Glomerular visceral epithelial cell (primary cell): ENCODE measurements around the gene ALMS1.
"Not testable (repeated sequence)": the region's sequence is repeated elsewhere in the genome, so short reads cannot be mapped to it uniquely, and the experiment has no call there.

Source experiments
- DNase-seq: peaks from one replicate; pipeline ENCODE4 v3.0.0-alpha.2; 2016; ENCODE audit errors: extremely low spot score

ALMS1 gene, protein sequence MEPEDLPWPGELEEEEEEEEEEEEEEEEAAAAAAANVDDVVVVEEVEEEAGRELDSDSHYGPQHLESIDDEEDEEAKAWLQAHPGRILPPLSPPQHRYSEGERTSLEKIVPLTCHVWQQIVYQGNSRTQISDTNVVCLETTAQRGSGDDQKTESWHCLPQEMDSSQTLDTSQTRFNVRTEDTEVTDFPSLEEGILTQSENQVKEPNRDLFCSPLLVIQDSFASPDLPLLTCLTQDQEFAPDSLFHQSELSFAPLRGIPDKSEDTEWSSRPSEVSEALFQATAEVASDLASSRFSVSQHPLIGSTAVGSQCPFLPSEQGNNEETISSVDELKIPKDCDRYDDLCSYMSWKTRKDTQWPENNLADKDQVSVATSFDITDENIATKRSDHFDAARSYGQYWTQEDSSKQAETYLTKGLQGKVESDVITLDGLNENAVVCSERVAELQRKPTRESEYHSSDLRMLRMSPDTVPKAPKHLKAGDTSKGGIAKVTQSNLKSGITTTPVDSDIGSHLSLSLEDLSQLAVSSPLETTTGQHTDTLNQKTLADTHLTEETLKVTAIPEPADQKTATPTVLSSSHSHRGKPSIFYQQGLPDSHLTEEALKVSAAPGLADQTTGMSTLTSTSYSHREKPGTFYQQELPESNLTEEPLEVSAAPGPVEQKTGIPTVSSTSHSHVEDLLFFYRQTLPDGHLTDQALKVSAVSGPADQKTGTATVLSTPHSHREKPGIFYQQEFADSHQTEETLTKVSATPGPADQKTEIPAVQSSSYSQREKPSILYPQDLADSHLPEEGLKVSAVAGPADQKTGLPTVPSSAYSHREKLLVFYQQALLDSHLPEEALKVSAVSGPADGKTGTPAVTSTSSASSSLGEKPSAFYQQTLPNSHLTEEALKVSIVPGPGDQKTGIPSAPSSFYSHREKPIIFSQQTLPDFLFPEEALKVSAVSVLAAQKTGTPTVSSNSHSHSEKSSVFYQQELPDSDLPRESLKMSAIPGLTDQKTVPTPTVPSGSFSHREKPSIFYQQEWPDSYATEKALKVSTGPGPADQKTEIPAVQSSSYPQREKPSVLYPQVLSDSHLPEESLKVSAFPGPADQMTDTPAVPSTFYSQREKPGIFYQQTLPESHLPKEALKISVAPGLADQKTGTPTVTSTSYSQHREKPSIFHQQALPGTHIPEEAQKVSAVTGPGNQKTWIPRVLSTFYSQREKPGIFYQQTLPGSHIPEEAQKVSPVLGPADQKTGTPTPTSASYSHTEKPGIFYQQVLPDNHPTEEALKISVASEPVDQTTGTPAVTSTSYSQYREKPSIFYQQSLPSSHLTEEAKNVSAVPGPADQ (N-terminal part only)

DNA sequence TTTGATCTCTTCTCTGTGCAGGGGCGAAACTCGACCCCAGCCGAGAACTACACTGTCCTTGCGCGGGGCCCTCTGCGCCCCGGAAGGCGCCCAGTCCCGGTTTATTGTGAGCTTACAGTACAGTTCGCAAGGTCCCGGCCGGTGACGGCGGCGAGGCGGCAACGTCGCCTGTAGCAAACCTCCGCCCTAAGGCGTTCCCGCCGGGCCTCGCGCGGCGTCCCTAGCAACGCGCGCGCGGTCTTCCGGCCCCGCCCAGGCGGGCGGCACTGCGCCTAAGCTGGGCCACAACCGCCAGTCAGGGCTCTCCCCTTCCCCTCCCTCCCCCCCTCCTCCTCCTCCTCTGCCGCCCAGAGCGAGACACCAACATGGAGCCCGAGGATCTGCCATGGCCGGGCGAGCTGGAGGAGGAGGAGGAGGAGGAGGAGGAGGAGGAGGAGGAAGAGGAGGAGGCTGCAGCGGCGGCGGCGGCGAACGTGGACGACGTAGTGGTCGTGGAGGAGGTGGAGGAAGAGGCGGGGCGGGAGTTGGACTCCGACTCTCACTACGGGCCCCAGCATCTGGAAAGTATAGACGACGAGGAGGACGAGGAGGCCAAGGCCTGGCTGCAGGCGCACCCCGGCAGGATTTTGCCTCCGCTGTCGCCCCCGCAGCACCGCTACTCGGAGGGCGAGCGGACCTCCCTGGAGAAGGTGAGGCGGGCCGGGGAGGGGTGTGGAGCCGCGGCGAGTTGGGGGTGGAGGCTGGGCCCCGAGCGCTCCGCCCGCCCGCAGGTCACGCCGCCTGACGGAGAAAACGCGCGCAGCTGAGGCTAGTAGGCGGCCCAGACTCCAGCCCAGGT is at the start of gene ALMS1:
Gene ALMS1, plus strand, starts transcription at position 333 of the 838 bp plus-strand sequence. Its CDS starts 33 bp downstream, at position 366.
- peak; percentile 94 for DNase-seq

DNA sequence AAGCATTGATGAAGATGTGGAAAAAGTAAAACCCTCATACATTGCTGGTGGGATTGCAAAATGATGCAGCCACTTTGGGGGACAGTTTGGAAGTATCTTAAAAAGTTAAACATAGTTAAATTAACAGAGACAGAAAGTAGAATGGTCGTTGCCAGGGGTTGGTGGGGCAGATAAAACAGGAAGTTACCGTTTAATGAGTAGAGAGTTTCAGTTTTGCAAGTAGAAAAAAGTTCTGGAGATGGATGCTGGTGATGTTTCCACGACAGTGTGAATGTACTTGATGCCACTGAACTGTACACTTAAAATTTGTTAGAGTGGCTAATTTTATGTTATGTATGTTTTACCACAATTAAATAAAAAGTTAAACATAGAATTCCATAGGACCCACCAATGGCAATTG is 47.8 kb upstream of the ALMS1 start:
- no peak for DNase-seq

DNA sequence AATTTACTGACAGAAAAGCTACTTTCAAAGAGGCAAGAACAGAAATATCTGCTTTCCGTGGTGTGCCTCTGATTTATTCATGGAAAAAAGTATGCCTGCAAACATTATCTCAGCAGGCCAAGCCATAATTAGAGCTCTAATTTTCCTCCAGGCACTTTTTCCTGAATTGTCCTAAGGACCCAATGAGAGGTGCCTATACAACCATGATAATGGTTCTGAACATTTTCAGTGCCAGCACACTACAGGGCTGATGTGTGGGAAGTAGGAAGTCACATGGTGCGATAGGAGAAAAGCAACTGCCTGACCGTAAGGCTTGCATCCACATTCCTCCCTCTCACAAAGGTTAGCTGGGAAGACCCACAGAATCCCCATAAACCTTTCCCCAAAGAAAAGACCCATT is 46.4 kb upstream of the ALMS1 start:
- DNase-seq = no peak

DNA sequence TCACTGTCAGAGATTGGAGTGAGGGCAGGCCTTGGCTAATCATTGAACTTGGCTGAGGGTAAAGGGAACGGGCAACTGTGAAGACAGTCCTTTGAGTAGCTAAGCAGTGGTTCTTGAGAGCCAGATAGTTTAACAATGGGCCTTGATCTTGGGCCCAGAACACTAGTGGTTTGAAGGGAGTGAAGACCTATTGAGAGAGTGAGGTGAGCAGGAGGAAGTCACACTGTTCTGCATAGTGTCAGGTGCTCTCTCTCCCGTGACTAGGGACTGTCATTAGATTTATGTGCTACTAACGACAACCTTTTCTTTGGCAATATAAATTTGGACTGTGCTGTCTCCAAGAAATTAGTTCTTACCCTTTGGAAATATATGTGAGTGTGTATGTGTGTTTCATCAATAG is 44.6 kb upstream of the ALMS1 start:
- DNase-seq = no peak

DNA sequence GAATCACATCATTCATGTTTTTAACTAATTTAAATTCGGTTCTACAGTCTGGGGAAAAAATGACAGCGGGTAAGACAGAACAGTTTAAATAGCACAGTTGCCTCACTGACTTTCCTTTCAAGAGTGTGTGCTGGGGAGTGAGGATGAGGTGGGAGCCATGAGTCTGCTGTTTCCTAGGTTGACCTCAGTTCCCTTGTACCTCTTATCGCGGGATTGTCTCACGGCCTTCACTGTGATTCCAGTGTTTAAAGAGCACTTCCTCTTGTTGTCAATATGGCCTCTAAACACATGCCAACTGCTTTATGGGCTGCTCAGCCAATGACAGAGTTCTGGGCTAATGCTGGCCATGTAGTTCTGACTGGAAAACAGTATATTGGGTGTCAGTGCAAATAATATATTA is 41.6 kb upstream of the ALMS1 start:
- DNase-seq = no peak

DNA sequence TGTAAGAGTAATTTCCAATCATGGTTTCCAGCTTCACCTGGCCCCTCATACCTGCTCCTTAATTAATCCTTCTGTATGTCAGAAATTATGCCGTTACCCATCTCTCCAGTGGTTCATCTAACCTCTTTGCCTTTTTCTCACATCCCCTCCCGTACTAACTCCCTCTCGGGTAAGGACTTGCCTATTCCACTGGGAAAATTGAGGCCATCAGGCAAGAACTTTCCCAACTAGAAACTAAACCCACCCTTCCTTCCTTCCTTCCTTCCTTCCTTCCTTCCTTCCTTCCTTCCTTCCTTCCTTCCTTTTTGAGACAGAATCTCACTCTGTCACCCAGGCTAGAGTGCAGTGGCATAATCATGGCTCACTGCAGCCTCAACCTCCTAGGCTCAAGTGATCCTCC is 40.9 kb upstream of the ALMS1 start:
- not testable (repeated sequence) for DNase-seq

DNA sequence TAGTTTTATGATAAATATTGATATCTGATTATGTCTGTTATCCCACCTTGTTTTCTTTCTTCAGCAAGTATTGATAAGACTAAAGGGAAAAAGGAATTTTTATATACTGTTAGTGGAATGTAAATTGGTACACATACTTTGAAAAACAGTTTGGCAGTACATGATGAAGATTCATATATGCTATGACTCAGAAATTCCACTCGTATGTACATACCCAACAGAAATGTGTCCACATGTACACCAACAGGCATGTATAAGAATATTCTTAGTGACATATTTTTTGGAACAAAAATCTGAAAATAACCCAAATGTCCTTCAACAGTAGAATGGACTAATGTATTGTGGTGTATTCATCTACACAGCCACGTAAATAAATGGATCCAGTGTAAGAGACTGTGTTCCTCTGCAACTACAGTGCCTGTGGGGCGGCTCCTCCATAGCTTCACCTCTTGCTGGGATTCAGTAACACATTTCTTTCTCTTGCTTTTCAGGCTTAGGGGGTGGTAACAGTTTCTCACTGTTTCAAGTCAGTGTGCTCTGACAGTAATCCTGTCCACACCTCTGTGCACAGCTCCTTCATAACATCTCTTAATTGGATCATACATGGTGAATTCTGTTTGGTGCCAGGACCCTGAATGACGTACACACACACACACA is 35.5 kb upstream of the ALMS1 start:
- no peak for DNase-seq

DNA sequence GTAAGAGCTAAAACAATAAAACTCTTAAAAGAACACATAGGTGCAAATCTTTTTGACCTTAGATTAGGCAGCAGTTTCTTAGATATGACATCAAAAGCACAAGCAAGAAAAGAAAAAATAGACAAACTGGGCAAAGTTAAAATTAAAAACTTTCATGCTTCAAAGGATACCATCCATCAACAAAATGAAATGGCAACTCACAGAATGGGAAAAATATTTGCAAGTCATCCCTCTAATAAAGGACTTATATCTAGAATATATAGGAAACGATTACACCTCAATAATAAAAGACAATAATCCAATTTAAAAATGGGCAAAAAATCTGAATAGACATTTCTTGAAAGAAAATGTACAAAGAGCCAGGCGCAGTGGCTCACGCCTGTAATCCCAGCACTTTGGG is 29.5 kb upstream of the ALMS1 start:
- DNase-seq = no peak

DNA sequence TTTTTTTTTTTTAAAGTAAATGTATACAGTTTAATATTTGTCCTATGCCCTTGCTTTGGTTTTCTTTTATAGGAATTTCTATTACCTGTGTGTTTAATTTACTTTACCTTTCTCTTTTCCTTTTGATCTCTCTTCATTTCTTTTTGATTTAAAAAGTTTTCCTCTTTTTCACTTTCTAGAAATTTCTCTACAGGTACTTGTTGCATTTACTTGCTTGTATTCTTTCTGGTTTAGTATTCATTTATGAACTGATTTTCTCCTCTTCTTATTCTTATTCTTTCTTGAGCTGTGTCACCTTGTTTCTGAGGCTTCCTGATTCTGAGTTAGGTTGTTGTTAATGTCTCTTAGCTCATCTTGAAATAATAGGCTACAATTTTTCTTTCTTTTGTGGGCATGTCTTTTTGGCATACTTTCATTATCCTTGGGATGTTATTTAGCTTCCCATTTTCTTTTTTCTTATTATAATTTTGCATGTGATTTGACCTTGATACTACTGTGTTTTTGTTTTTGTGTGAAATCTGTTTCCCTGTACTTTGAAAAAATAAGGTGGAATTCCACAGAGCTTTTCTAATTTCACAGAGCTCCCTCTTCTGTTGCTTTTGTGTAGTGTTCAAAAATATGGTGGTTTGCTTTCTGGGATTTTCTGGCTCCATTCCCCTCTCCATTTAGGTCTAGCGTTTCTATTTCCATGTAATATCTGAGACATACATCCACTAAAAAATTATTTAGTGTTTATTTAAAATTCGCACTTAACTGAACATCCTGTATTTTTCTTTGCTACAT is 25.5 kb upstream of the ALMS1 start:
- no peak for DNase-seq

DNA sequence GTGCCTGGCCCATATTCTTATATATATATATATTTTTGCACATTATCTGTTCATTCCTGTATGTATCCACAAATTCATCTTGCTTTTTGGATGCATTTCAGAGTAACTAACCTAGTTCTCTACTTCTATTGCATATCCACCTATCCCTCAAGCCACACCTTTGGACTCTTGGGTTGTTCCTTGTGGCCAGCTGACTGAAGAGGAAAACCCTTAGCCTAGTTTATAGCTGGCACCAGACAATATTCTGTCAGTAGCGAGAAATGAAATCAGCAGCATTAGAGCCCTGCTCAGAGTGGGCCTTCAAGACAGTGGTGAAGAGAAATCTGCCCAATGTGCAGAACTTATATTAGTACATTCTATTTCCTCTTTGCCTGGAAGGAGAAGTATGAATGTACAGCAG is 19.6 kb upstream of the ALMS1 start:
- no peak for DNase-seq

DNA sequence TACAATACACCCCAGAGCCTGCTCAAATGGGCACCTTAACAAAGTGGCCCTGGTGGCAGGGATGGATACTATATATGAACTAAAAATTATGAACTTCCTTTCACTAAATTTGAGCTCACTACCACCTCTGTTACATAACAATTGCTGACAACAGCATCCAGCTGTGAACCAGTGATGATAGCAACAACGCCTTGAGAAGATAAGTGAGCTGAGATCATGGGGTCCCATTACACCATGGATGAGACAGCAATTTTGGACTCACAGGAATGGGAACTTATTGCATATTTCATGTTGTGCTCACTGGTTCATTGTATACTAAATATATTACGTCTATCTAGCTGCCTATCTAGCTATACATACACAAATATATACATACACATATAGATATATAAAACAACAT is 16.9 kb upstream of the ALMS1 start:
- no peak for DNase-seq

DNA sequence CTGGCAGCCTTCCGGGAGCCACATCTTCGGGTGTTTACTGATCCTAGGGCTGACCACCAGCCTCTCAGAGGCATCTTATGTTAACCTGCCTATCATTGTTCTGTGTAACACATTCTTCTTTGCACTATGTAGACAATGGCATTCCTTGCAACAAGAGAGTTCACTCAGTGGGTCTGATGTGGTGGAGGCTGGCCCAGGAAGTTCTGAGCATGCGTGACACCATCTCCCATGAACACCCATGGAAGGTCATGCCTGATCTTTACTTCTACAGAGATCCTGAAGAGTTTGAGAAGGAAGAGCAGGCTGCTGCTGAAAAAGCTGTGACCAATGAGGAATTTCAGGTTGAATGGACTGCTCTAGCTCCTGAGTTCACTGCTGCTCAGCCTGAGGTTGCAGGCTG is 15.3 kb upstream of the ALMS1 start:
- no peak for DNase-seq

DNA sequence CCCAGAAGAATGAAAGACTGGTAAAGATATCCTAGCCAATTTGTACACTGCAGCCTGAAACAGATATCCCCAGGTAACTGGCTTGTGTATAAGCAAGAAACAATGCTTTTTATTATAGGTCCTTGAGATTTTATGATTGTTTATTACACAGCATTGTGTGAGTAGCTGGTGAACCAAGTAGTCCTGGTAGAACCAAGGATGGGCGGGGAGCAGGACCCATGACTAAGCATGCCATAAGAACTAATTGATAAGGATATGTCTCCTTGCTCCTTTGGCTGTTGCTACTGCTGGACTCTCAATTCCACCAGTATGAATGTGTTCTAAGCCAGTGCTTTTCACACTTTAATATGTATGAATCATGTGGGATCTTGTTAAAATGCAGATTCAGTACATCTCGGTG is 12.3 kb upstream of the ALMS1 start:
- DNase-seq = no peak

DNA sequence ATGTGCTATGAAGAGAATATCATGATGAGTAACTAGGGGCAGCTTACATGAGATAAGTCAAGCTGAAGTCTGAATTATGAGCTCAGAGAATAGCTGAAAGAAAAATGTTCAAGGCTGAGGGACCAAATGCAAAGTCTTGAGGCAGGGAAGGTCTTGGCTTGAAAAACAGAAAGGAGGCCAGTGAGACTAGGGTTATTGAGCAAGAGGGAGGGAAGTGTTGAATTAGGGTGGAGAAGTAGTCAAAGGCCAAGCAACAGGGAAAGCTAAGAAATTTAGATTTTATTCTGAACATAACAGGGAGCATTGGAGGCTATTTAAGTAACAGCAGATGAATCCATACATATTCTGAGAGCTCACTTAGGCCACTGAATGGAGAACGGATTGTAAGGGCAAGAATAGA is 11.4 kb upstream of the ALMS1 start:
- DNase-seq = no peak

DNA sequence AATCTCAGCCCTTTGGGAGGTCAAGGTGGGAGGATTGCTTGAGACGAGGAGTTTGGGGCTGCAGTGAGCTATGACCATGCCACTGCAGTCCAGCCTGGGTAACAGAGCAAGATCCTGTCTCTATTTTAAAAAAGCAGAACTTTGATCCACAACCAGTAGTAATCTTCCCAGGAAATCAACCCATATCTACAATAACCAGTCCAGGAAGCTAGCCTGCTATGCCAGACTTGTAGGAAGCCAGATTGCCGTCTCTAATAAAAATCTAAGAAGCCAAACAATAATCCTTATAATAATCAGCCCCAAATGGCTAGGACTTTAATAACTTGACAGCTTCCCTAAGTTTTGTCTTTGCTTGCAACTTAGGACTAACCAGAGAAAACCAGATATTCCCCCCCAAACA is 9.0 kb upstream of the ALMS1 start:
- DNase-seq = no peak

DNA sequence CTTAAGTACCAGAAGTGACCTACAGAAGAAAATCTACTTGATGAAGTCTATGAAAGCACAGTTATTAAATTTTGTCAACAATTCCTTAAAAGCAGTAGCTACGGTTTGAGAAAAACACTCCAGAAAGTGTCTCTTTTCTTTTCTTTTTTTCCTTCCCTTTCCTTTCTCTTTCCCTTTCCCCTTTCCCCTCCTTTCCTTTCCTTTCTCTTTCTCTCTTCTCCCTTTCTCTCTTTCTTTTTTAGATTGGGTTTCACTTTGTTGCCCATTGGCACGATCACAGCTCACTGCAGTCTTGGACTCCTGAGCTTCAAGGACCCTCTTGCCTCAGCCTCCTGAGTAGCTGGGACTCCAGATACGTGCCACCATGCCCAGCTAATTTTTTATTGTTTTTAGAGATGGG is 2.6 kb upstream of the ALMS1 start:
- no peak for DNase-seq

DNA sequence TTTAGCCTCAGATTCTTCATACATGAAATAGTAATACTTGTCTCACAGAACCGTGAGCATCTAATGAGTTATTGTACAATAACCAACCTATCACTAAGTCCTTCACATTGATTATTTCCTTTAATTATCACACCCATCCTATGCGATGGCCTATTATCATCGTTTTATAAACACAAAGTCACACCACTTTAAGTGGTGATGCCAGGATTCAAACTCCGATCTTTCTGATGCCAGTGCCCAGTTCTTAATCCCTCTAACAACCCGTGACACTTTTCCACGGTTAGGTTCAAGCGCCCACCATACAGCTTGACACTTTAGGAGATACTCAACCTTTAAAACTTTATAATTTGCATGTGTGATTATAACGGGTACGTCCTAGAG is 523 bp upstream of the ALMS1 start:
- DNase-seq = no peak

DNA sequence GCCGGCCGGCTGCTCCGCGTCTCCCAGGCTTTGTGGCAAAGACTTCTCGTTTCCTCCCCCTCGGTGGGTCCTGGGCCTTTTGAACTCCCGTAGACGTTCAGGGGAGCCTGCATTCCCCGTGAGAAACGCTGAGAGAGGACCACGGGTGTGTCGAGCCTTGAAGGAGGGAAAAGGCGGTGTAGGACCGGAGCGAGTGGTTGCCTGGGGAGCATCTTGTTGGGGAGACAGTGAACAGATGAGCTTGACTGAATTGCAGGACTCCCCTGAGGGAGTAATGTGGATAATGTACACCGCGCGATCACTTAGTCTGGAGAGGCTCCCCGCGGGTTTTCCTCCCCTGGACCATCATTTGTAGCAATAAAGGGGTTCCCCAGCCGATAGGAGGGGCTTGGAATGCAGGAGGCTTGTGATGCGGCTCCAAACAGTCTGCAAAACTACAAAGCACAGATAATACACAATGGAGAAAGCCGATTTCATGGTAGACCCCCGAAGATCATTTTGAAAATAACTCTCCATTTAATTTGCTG is 769 bp downstream of the ALMS1 start:
- DNase-seq = no peak

DNA sequence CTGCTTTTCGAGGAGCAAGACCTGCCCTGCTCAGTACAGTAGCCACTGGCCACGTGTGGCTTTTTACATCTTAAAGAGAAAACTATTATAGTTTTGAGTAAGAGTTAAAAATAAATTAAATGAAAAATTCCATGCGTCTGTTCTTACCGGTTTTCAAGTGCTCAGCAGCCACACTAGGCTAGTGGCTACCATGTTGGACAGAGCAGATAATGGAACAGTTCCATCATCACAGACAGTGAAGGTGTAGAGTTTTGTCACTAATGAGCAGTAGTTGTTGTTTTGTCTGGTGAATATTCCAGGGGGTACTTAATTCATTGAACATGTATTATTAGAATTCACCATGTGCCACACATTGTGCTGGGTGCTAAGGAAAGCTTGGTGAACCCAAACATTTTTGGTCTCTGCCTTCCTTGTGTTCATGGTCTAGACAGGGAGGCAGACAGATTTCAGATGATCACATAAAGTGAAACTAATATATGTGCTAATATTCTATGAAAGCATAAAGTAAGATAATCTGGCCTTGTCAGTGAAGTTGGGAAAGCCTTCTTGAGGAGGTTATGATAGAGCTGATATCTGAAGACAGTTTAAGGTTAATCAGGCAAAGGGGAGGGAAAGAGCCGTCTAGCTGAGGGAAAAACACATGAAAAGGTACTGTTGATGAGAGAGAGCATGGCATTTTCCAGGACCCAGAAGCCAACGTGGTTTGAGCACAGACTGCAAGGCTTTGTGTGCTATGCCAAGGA is 1.4 kb downstream of the ALMS1 start:
- no peak for DNase-seq
